ENCODE data around the gene TECRL.

Gene TECRL

DNA sequence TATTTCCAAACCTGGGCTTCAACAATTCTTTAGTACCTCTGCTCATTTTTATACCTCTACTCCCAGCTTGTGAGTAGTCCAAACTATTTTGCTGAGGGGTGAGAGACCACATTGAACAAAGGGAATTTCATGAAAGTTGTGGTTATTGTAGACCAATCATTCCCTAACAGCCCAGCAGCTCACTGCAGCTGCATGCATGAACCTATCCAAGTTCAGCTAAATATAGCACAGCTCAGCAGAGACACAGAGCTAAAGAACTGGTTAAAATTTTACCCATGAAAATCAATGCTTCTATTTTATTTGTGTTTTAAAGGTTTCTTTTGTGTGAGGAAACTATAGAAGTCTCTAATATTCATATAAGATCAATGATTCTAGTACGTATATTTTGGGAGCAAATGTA, 82.7 kb downstream of the TECRL start:
- DNase-seq = no peak

DNA sequence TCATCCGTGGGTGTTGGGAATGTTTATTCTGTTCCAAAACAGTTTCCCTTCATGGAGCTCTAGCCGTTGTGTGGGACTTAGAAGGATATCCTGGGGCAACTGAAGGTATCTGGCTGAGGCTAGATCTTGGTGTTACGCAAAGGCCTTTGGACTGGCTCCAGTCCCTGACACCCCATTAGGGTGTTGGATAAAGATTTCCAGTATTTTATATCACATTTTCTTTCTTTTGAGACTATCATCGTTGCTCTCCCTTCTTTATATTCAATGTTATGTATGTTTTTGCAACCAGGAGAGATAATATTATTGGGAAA, 103.0 kb downstream of the TECRL start:
- DNase-seq = no peak

DNA sequence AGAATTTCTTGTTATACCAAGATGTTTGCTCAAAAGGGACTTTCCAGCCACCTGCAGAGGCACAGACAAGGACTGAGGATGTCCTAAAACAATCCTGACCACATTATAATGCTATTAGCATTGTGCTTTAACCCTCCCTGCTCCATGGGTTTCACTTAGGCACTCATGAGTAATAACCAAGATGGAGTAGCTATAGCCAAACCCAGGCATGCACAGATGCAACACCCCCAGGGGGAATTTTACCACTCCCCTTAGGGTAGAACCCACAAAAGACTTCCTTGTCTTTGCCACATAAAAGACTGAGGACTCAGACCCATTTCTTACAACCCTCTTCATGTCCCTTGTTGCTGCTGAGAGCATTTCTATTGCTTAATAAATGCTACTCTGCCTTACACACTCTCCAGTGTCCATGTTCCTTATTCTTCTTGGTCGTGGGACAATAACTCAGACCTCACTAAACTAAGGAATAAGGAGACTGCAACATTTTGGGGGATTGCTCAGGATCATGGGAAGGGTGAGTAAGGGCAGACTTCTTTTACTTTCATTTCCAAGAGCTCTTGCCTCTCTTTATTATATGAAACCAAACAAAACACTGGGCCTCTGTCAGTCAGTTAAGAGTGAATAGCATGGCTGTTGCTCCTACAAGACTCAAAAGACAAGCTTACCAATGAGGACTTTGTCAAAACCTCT, 103.5 kb downstream of the TECRL start:
- DNase-seq = no peak

DNA sequence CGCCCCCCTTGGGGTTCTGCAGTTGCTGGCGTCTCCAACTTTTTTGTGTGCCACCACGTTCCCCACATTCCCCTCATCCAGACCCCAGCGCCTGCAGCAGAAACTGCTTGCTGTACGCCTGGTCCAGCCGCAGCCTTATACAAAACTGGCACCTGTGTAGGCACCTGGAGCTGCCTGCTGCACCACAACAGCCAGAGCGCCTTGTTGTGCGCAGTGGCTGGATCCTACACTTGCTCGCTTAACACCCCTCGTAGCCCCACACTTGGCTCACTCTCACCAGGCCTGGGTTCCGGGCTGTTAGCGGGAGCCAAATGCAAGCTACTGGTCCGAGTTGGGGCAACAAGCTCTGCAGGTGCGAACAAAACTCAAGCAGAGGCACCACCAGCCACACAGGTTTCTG, 136.8 kb downstream of the TECRL start:
- DNase-seq = no peak

DNA sequence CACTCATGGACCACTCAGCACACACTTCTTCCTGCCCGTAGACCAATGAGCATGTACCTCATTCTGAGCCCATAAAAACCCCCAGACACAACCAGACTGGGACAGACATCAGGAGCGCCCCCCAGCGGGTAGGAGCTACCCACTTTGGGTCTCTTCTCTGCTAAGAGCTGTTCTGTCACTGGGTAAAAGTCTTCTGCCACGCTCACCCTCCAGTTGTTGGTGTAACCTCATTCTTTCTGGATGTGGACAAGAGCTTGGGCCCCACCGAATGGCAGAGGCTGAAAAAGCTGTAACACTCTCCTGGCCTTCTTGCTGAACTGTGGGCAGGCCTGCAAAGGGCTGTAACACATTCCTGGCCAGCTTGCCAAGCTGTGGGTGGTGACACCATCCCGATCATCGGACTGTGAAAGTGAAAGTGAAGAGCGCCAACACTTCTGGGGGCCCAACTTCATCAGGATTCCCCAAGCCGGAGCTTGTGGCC, 137.6 kb downstream of the TECRL start:
- DNase-seq = no peak

DNA sequence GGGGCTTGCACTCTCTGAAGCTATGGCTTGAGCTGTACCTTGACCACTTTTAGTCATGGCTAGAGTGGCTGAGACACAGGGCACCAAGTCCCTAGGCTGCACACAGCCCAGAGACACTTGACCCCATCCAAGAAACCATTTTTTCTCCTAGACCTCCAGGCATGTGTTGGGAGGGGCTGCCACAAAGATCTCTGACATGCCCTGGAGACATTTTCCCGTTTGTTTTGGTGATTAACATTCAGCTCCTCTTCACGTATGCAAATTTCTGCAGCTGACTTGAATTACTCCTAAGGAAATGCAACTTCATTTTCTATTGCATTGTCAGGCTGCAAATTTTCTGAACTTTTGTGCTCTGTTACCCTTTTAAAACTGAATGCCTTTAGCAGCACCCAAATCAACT, 142.6 kb downstream of the TECRL start:
- no peak for DNase-seq

DNA sequence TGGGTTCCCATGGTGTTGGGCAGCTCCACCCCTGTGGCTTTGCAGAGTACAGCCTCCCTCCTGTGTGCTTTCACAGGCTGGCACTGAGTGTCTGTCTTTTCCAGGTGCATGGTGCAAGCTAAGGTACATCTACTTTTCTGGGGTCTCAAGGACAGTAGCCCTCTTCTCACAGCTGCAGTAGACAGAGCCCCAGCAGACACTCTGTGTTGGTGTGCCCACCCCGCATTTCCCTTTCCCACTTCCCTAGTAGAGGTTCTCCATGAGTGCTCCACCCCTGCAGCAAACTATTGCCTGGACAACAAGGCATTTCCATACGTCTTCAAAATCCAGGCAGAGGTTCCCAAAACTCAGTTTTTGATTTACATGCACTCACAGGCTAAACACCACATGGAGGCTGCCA, 143.0 kb downstream of the TECRL start:
- no peak for DNase-seq

DNA sequence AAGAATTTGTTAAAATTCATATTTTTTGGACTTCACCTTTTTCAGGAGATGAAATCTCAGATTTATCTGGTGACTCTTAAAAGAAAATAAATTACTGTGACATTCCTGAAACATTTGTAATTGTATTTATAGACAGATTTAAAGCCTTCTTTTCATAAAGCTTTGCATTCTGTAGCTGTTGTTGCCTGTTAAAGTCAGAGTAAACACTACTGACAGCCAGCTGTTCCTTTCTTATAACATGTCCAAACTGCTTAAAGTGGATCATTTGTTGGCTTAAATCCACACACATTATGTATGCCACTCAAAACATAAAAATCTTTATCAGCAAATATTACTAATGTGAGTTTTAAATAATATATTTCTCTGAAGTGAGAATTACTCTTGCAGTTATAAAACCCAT, 157.5 kb downstream of the TECRL start:
- no peak for DNase-seq

DNA sequence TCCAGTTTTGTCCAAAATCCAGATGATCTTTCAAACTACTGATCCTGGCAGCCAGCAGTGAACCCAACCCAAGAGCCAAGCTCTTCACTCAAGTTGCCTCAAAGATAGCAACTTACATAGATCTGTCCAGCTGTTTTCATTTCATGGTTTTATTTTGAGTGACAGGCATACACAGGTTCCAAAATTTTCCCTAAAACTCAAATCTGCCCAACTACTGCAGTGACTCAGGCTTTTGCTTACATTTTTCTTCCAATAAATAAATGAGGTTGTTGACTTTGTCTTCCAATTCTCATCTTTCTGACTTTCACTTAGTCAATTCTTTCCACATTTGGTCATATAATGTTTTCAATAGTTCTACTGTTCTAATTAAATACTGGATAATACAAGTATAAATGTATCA, 158.8 kb downstream of the TECRL start:
- no peak for DNase-seq

DNA sequence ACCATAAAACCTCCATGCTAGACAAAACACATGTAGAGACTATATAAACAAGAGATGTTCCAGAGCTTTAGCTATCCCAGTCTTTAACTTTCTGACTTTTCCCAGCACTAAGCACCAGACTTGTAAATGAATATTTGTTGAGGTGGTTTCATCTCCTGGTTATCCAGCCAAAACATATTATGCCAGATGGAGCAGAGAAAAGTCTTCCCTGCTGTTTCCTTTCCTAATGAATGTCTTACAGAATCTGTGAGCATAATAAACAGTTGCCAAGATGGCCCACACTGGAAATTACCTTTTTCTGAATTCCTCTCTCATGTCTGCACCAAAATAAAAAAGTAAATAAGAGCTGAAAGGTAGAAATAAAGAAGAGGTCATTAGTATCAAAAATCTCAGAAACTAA, 159.2 kb downstream of the TECRL start:
- DNase-seq = no peak

DNA sequence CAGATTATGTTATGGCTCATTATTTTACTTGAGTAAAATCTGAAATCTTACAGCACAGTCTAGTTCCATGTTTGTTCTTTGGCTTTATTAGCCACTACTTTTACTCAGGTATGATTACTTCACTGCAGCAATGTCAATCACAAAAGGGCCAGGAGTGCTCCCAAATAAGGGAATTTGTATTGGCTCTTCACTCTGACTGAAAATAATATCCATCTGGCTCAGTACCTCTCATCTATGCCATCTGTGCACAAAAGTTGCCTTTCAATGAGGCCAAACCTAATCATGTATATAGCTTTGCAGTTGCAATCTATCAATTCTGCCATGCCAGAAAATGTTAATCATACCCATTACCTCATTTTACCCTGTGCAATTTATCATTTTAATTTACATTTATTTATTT, 161.1 kb downstream of the TECRL start:
- DNase-seq = no peak

DNA sequence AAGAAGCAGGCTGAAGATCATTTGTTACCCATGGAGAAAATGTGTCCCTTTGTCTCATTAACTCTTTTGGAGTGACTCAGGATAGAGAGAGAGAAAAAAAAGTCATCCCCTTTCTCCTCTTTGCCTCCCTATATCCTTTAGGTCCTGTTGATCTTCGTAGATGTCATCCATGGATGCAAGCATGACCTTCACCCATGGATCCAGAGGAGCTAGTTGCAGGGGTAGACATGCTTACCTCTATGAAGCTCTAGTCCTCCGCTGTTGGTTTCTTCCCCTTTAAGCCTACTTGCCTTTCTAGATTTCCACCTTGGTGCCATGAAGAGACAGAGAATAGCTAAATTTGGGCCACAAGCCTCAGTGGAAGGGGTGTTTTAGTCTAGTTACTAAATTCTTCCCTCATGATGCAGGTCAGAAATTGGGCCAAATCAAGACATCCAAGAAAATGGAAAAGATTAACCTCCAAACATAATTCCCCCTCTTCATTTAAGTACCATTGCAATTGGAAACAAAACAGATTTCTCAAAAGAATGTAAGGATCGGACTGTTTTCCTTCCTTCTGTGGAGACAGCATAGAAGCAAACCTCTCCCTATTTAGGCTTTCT, 178.4 kb downstream of the TECRL start:
- no peak for DNase-seq
